WTC11 (cell line): ENCODE measurements around the gene GALR2. TPM values are rescaled to one million over a fixed set of nuclear protein-coding genes. Genes with fewer than 3 reads are reported as not detected.

ENCODE experiments used
- ATF1 ChIP-seq: sonication (generic); formaldehyde crosslinking; IDR thresholded peaks from 2 replicates; pipeline ENCODE4 v1.8.1; 2023; ENCODE audit warnings: mild to moderate bottlenecking, moderate library complexity, missing genetic modification reagents
- CBFB ChIP-seq: sonication (generic); formaldehyde crosslinking; IDR thresholded peaks from 2 replicates; pipeline ENCODE4 v1.8.1; 2022; ENCODE audit warnings: mild to moderate bottlenecking, low read depth, missing genetic modification reagents
- EMX1 ChIP-seq: fragments of 250-450 bp; sonication (Bioruptor Pico); IDR thresholded peaks from 2 replicates; pipeline ENCODE4 v1.8.0; 2021; ENCODE audit warnings: mild to moderate bottlenecking
- ETV6 ChIP-seq: sonication (generic); formaldehyde crosslinking; IDR thresholded peaks from 2 replicates; pipeline ENCODE4 v1.8.1; 2022; ENCODE audit warnings: mild to moderate bottlenecking, missing genetic modification reagents
- FOXP1 ChIP-seq: sonication (generic); formaldehyde crosslinking; IDR thresholded peaks from 2 replicates; pipeline ENCODE4 v1.8.0; 2022; ENCODE audit warnings: missing genetic modification reagents, mild to moderate bottlenecking, moderate library complexity, borderline replicate concordance
- GABPB1 ChIP-seq: sonication (generic); formaldehyde crosslinking; IDR thresholded peaks from 2 replicates; pipeline ENCODE4 v1.8.1; 2023; ENCODE audit warnings: mild to moderate bottlenecking, missing genetic modification reagents
- GRHL2 ChIP-seq: fragments of 250-450 bp; sonication (Bioruptor Pico); IDR thresholded peaks from 2 replicates; pipeline ENCODE4 v1.8.0; 2022; ENCODE audit warnings: mild to moderate bottlenecking, moderate library complexity; ENCODE audit not compliant: insufficient replicate concordance, severe bottlenecking
- GTF2I ChIP-seq: fragments of 250-450 bp; sonication (Bioruptor Pico); conservative IDR thresholded peaks from 2 replicates; pipeline ENCODE4 v1.4.0; 2021; ENCODE audit warnings: mild to moderate bottlenecking
- KAT7 ChIP-seq: sonication (generic); formaldehyde crosslinking; IDR thresholded peaks from 2 replicates; pipeline ENCODE4 v1.8.1; 2023; ENCODE audit warnings: missing genetic modification reagents, mild to moderate bottlenecking, borderline replicate concordance
- NFE2L1 ChIP-seq: sonication (generic); formaldehyde crosslinking; IDR thresholded peaks from 2 replicates; pipeline ENCODE4 v1.8.1; 2023; ENCODE audit warnings: missing genetic modification reagents
- SMAD4 ChIP-seq: sonication (generic); formaldehyde crosslinking; IDR thresholded peaks from 2 replicates; pipeline ENCODE4 v1.8.0; 2022; ENCODE audit warnings: mild to moderate bottlenecking, missing genetic modification reagents
- SP1 ChIP-seq: sonication (generic); formaldehyde crosslinking; conservative IDR thresholded peaks from 2 replicates; pipeline ENCODE4 v1.8.1; 2022; ENCODE audit warnings: missing genetic modification reagents
- TEAD4 ChIP-seq: sonication (generic); formaldehyde crosslinking; IDR thresholded peaks from 2 replicates; pipeline ENCODE4 v1.8.0; 2022; ENCODE audit warnings: mild to moderate bottlenecking, missing genetic modification reagents
- total RNA-seq: library from RNA; stranded (reverse); gene quantifications from 3 replicates; pipeline ENCODE4 v1.2.3, GENCODE V29; 2021
- TF ChIP-seq, protein P1 (sequence below): sonication (generic); formaldehyde crosslinking; conservative IDR thresholded peaks from 2 replicates; pipeline ENCODE4 v1.8.1; 2022; ENCODE audit warnings: mild to moderate bottlenecking, missing genetic modification reagents
- TF ChIP-seq, protein P2 (sequence below): fragments of 250-450 bp; sonication (Bioruptor Pico); IDR thresholded peaks from 2 replicates; pipeline ENCODE4 v1.9.0; 2021; ENCODE audit warnings: moderate library complexity, mild to moderate bottlenecking, inconsistent platforms, borderline replicate concordance
- TF ChIP-seq, protein P3 (sequence below): sonication (generic); formaldehyde crosslinking; IDR thresholded peaks from 2 replicates; pipeline ENCODE4 v1.8.1; 2023; ENCODE audit warnings: mild to moderate bottlenecking, moderate library complexity, missing genetic modification reagents
- TF ChIP-seq, protein P4 (sequence below): fragments of 250-450 bp; sonication (Bioruptor Pico); IDR thresholded peaks from 2 replicates; pipeline ENCODE4 v2.1.2; 2022; ENCODE audit warnings: mild to moderate bottlenecking, moderate library complexity
- TF ChIP-seq, protein P5 (sequence below): sonication (generic); formaldehyde crosslinking; IDR thresholded peaks from 2 replicates; pipeline ENCODE4 v1.8.1; 2022; ENCODE audit warnings: missing genetic modification reagents, borderline replicate concordance
- TF ChIP-seq, protein P6 (sequence below): sonication (generic); formaldehyde crosslinking; conservative IDR thresholded peaks from 2 replicates; pipeline ENCODE4 v1.8.1; 2023; ENCODE audit warnings: mild to moderate bottlenecking, low read depth, missing genetic modification reagents, moderate library complexity
- TF ChIP-seq, protein P7 (sequence below): sonication (generic); formaldehyde crosslinking; IDR thresholded peaks from 2 replicates; pipeline ENCODE4 v1.8.0; 2022; ENCODE audit warnings: mild to moderate bottlenecking, missing genetic modification reagents

GALR2 gene
- total RNA-seq, 1 experiment from 2014 or later = 2.9 TPM

DNA sequence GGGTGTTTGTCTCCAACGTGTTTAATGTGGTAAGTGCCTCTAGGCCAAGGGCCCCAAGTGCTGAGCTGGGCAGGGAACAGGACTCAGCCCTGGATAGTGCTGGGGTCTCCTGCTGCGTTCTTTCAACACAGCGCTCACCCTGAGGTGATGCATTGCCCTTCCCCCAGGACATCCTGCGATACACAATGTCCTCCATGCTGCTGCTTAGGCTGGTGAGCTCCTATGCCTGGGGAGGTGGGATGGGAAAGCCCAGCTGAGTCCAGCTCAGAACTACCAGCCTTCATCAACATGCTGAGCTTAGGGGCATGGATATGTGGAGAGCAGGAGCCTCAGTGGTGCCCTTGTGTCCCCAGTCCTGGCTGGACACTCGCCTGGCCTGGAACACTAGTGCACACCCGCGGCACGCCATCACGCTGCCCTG lies 5.0 kb downstream of the GALR2 start (continued):
- TF ChIP-seq, protein P1, sequence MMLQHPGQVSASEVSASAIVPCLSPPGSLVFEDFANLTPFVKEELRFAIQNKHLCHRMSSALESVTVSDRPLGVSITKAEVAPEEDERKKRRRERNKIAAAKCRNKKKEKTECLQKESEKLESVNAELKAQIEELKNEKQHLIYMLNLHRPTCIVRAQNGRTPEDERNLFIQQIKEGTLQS (CRISPR knock-in tag) = no peak
- TF ChIP-seq EMX1 = no peak
- TF ChIP-seq GTF2I (CRISPR knock-in tag) = no peak
- no peak for TF ChIP-seq ATF1
- TF ChIP-seq NFE2L1 (CRISPR knock-in tag) = peak; percentile 27; the same call in 1 of the 2 replicates
- no peak for TF ChIP-seq SMAD4 (CRISPR knock-in tag)
- TF ChIP-seq GRHL2 = no peak
- no peak for TF ChIP-seq GABPB1 (CRISPR knock-in tag)
- TF ChIP-seq, protein P2, sequence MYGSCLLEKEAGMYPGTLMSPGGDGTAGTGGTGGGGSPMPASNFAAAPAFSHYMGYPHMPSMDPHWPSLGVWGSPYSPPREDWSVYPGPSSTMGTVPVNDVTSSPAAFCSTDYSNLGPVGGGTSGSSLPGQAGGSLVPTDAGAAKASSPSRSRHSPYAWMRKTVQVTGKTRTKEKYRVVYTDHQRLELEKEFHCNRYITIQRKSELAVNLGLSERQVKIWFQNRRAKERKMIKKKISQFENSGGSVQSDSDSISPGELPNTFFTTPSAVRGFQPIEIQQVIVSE = no peak
- TF ChIP-seq, protein P3, sequence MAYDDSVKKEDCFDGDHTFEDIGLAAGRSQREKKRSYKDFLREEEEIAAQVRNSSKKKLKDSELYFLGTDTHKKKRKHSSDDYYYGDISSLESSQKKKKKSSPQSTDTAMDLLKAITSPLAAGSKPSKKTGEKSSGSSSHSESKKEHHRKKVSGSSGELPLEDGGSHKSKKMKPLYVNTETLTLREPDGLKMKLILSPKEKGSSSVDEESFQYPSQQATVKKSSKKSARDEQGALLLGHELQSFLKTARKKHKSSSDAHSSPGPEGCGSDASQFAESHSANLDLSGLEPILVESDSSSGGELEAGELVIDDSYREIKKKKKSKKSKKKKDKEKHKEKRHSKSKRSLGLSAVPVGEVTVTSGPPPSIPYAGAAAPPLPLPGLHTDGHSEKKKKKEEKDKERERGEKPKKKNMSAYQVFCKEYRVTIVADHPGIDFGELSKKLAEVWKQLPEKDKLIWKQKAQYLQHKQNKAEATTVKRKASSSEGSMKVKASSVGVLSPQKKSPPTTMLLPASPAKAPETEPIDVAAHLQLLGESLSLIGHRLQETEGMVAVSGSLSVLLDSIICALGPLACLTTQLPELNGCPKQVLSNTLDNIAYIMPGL (CRISPR knock-in tag) = no peak
- no peak for TF ChIP-seq TEAD4 (CRISPR knock-in tag)
- TF ChIP-seq SP1 (CRISPR knock-in tag) = no peak
- TF ChIP-seq KAT7 (CRISPR knock-in tag) = 0 out of 2 replicates have a peak, but pooled peaks have one; percentile 6
- TF ChIP-seq, protein P4, sequence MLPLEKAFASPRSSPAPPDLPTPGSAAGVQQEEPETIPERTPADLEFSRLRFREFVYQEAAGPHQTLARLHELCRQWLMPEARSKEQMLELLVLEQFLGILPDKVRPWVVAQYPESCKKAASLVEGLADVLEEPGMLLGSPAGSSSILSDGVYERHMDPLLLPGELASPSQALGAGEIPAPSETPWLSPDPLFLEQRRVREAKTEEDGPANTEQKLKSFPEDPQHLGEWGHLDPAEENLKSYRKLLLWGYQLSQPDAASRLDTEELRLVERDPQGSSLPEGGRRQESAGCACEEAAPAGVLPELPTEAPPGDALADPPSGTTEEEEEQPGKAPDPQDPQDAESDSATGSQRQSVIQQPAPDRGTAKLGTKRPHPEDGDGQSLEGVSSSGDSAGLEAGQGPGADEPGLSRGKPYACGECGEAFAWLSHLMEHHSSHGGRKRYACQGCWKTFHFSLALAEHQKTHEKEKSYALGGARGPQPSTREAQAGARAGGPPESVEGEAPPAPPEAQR (CRISPR knock-in tag) = no peak
- TF ChIP-seq, protein P5, sequence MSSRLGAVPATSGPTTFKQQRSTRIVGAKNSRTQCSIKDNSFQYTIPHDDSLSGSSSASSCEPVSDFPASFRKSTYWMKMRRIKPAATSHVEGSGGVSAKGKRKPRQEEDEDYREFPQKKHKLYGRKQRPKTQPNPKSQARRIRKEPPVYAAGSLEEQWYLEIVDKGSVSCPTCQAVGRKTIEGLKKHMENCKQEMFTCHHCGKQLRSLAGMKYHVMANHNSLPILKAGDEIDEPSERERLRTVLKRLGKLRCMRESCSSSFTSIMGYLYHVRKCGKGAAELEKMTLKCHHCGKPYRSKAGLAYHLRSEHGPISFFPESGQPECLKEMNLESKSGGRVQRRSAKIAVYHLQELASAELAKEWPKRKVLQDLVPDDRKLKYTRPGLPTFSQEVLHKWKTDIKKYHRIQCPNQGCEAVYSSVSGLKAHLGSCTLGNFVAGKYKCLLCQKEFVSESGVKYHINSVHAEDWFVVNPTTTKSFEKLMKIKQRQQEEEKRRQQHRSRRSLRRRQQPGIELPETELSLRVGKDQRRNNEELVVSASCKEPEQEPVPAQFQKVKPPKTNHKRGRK (CRISPR knock-in tag) = no peak
- TF ChIP-seq ETV6 = no peak
- TF ChIP-seq, protein P6, sequence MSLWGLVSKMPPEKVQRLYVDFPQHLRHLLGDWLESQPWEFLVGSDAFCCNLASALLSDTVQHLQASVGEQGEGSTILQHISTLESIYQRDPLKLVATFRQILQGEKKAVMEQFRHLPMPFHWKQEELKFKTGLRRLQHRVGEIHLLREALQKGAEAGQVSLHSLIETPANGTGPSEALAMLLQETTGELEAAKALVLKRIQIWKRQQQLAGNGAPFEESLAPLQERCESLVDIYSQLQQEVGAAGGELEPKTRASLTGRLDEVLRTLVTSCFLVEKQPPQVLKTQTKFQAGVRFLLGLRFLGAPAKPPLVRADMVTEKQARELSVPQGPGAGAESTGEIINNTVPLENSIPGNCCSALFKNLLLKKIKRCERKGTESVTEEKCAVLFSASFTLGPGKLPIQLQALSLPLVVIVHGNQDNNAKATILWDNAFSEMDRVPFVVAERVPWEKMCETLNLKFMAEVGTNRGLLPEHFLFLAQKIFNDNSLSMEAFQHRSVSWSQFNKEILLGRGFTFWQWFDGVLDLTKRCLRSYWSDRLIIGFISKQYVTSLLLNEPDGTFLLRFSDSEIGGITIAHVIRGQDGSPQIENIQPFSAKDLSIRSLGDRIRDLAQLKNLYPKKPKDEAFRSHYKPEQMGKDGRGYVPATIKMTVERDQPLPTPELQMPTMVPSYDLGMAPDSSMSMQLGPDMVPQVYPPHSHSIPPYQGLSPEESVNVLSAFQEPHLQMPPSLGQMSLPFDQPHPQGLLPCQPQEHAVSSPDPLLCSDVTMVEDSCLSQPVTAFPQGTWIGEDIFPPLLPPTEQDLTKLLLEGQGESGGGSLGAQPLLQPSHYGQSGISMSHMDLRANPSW (CRISPR knock-in tag) = no peak
- TF ChIP-seq, protein P7, sequence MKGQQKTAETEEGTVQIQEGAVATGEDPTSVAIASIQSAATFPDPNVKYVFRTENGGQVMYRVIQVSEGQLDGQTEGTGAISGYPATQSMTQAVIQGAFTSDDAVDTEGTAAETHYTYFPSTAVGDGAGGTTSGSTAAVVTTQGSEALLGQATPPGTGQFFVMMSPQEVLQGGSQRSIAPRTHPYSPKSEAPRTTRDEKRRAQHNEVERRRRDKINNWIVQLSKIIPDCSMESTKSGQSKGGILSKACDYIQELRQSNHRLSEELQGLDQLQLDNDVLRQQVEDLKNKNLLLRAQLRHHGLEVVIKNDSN (CRISPR knock-in tag) = no peak
- TF ChIP-seq FOXP1 (CRISPR knock-in tag) = no peak
- TF ChIP-seq CBFB (CRISPR knock-in tag) = no peak
- TF ChIP-seq, all 79 proteins: peak for 5
